ENCODE measurements around the gene LYPD1. TPM values are rescaled to one million over a fixed set of nuclear protein-coding genes. Genes with fewer than 3 reads are reported as not detected.

Gene LYPD1
- polyA plus RNA-seq, 1 of the 3 experiments (the other 2 are of a cell fraction), result 5.4 TPM

DNA sequence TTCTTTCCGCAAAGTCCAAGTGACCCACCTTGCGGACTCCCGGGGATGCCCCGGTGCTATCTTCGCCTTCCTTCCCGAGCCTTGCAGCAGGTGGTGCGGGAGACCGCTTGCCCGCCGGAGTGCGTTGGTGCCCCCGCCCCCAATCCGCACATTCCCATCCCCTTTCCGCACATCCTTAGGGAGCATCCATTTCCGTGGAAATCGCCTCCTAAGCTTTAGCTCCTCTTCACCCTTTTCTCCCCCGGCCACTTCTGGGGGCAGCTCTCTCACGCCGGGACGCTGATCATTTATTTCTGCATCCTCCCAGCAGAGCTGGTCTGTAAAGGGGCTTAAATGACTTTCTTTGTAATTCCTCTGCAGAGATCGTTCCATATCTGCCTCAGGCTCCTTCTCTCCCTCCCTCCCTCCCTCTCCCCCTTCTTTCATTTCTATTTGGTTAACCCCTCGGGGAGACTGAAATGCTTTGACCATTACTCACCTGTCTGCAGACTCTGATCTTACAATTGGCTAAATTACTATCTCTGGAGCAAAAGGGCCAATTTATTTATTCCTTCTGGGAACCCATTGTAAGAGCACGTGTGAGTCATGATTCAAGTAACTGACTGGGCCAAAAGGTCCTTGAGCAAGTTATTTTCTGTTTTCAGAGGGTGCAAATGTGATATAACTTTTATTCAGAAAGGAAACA is 1.3 kb upstream of the LYPD1 start:
- CTCF ChIA-PET, result interaction anchor here (1.3 to 1.6 kb wide), 2 partner anchors 40 to 499 kb away, joined by 3 to 7 read pairs; no protein-coding TSS in a partner anchor
- Histone ChIP-seq H3K4me2 (peak overlapping the region; percentile 95), H3K27ac (ENCODE audit: low read depth in 2 of 2, low read length in 1 of 2) (peak overlapping the region in 1 of 2 experiments; percentile 74; a peak in 2 of 4 replicates)
- TF ChIP-seq YY1 (IDR thresholded peaks at IDR 0.05; ENCODE audit: low read depth), result no peak
- TF ChIP-seq MXI1 (IDR thresholded peaks at IDR 0.05; ENCODE audit: low read depth, low read length), result no peak
- TF ChIP-seq SMC3 (IDR thresholded peaks at IDR 0.05; ENCODE audit: low read depth, low read length), result no peak
- TF ChIP-seq, protein P1, sequence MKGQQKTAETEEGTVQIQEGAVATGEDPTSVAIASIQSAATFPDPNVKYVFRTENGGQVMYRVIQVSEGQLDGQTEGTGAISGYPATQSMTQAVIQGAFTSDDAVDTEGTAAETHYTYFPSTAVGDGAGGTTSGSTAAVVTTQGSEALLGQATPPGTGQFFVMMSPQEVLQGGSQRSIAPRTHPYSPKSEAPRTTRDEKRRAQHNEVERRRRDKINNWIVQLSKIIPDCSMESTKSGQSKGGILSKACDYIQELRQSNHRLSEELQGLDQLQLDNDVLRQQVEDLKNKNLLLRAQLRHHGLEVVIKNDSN (IDR thresholded peaks at IDR 0.05; ENCODE audit: borderline replicate concordance, low read depth), result no peak
- peak; percentile 73 for TF ChIP-seq RXRA (IDR thresholded peaks at IDR 0.05; ENCODE audit: borderline replicate concordance, low read depth)
- no peak for TF ChIP-seq SIN3A (IDR thresholded peaks at IDR 0.05; ENCODE audit: borderline replicate concordance, low read depth, low read length)
- TF ChIP-seq, protein P2, sequence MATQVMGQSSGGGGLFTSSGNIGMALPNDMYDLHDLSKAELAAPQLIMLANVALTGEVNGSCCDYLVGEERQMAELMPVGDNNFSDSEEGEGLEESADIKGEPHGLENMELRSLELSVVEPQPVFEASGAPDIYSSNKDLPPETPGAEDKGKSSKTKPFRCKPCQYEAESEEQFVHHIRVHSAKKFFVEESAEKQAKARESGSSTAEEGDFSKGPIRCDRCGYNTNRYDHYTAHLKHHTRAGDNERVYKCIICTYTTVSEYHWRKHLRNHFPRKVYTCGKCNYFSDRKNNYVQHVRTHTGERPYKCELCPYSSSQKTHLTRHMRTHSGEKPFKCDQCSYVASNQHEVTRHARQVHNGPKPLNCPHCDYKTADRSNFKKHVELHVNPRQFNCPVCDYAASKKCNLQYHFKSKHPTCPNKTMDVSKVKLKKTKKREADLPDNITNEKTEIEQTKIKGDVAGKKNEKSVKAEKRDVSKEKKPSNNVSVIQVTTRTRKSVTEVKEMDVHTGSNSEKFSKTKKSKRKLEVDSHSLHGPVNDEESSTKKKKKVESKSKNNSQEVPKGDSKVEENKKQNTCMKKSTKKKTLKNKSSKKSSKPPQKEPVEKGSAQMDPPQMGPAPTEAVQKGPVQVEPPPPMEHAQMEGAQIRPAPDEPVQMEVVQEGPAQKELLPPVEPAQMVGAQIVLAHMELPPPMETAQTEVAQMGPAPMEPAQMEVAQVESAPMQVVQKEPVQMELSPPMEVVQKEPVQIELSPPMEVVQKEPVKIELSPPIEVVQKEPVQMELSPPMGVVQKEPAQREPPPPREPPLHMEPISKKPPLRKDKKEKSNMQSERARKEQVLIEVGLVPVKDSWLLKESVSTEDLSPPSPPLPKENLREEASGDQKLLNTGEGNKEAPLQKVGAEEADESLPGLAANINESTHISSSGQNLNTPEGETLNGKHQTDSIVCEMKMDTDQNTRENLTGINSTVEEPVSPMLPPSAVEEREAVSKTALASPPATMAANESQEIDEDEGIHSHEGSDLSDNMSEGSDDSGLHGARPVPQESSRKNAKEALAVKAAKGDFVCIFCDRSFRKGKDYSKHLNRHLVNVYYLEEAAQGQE (IDR thresholded peaks at IDR 0.05; ENCODE audit: low read depth, low read length), result no peak
- no peak for TF ChIP-seq EZH2phosphoT487 (IDR thresholded peaks at IDR 0.05; ENCODE audit: borderline replicate concordance, low read depth)
- TF ChIP-seq TAF1 (IDR thresholded peaks at IDR 0.05; ENCODE audit: borderline replicate concordance, low read depth, low read length), result no peak
- TF ChIP-seq ELF1 (IDR thresholded peaks at IDR 0.05), result no peak
- TF ChIP-seq, protein P3, sequence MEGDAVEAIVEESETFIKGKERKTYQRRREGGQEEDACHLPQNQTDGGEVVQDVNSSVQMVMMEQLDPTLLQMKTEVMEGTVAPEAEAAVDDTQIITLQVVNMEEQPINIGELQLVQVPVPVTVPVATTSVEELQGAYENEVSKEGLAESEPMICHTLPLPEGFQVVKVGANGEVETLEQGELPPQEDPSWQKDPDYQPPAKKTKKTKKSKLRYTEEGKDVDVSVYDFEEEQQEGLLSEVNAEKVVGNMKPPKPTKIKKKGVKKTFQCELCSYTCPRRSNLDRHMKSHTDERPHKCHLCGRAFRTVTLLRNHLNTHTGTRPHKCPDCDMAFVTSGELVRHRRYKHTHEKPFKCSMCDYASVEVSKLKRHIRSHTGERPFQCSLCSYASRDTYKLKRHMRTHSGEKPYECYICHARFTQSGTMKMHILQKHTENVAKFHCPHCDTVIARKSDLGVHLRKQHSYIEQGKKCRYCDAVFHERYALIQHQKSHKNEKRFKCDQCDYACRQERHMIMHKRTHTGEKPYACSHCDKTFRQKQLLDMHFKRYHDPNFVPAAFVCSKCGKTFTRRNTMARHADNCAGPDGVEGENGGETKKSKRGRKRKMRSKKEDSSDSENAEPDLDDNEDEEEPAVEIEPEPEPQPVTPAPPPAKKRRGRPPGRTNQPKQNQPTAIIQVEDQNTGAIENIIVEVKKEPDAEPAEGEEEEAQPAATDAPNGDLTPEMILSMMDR (IDR thresholded peaks at IDR 0.05), result no peak
- no peak for TF ChIP-seq CHD2 (IDR thresholded peaks at IDR 0.05; ENCODE audit: low read length, partially characterized antibody)
- TF ChIP-seq, protein P4, sequence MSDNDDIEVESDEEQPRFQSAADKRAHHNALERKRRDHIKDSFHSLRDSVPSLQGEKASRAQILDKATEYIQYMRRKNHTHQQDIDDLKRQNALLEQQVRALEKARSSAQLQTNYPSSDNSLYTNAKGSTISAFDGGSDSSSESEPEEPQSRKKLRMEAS (IDR thresholded peaks at IDR 0.05; ENCODE audit: low read depth), result peak; percentile 18; the same call in 1 of the 2 replicates
- TF ChIP-seq FOXM1 (IDR thresholded peaks at IDR 0.05; ENCODE audit: low read depth), result 0 out of 2 replicates have a peak, but pooled peaks have one; percentile 12
- no peak for TF ChIP-seq FOXJ3 (CRISPR knock-in tag; IDR thresholded peaks at IDR 0.05)
- TF ChIP-seq NFIC (IDR thresholded peaks at IDR 0.05; ENCODE audit: borderline replicate concordance), result peak; percentile 53; the same call in 1 of the 2 replicates
- TF ChIP-seq, protein P5, sequence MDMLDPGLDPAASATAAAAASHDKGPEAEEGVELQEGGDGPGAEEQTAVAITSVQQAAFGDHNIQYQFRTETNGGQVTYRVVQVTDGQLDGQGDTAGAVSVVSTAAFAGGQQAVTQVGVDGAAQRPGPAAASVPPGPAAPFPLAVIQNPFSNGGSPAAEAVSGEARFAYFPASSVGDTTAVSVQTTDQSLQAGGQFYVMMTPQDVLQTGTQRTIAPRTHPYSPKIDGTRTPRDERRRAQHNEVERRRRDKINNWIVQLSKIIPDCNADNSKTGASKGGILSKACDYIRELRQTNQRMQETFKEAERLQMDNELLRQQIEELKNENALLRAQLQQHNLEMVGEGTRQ (IDR thresholded peaks at IDR 0.05; ENCODE audit: borderline replicate concordance, low read depth, low read length), result no peak
- TF ChIP-seq, protein P6, sequence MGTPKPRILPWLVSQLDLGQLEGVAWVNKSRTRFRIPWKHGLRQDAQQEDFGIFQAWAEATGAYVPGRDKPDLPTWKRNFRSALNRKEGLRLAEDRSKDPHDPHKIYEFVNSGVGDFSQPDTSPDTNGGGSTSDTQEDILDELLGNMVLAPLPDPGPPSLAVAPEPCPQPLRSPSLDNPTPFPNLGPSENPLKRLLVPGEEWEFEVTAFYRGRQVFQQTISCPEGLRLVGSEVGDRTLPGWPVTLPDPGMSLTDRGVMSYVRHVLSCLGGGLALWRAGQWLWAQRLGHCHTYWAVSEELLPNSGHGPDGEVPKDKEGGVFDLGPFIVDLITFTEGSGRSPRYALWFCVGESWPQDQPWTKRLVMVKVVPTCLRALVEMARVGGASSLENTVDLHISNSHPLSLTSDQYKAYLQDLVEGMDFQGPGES (IDR thresholded peaks at IDR 0.05; ENCODE audit: low read depth, low read length), result no peak
- TF ChIP-seq EP300 (IDR thresholded peaks at IDR 0.05; ENCODE audit: borderline replicate concordance in 1 of 2, low read depth in 1 of 2, low read length in 1 of 2), result peak in 1 of 2 experiments; percentile 71; a peak in 2 of 4 replicates
- TF ChIP-seq FOSL2 (IDR thresholded peaks at IDR 0.05; ENCODE audit: borderline replicate concordance, low read depth), result peak; percentile 76; the same call in 1 of the 2 replicates
- no peak for TF ChIP-seq RFX5 (IDR thresholded peaks at IDR 0.05; ENCODE audit: low read length)
- no peak for TF ChIP-seq POLR2AphosphoS5 (IDR thresholded peaks at IDR 0.05; ENCODE audit: low read depth, low read length)
- TF ChIP-seq GABPA (IDR thresholded peaks at IDR 0.05; ENCODE audit: low read depth), result no peak
- no peak for TF ChIP-seq RAD21 (IDR thresholded peaks at IDR 0.05; ENCODE audit: low read length)

More for the DNA sequence above, 1.3 kb upstream of the LYPD1 start:
- H2AFZ ChIP-seq (ENCODE audit: low read depth), result peak overlapping the region; percentile 75; the same call in 1 of the 2 replicates
- no peaks in the 10 kb centered on the region for H4K20me1 ChIP-seq (ENCODE audit: insufficient read depth)
- peaks cover 12% of the 10 kb centered on the region for H3F3A ChIP-seq (replicated peaks; ENCODE audit: insufficient read depth)
- no peaks in the 10 kb centered on the region for H3K9me2 ChIP-seq
- DNase-seq, result peak; percentile 27
- H3K4me3 ChIP-seq (ENCODE audit: low read depth in 2 of 2, low read length in 1 of 2), result peak overlapping the region; percentile 49 to 76
- 6% methylated on average over 18 of the region's 23 CpGs for WGBS (ENCODE audit: low lambda C conversion rate)
- peak overlapping the region; percentile 55; the same call in 1 of the 2 replicates for H3K9ac ChIP-seq
- peaks cover 0 to 3% of the 10 kb centered on the region in 2 experiments for H3K36me3 ChIP-seq (replicated peaks in 1 of 2; ENCODE audit: control insufficient read depth in 1 of 2, insufficient read depth in 2 of 2, low read length in 1 of 2)
- H3K79me2 ChIP-seq (ENCODE audit: insufficient read depth), result no peaks in the 10 kb centered on the region
- no peaks in the 10 kb centered on the region for H3K9me3 ChIP-seq
- H3K4me1 ChIP-seq (ENCODE audit: control insufficient read depth in 1 of 2, insufficient read depth in 2 of 2, low read depth in 1 of 2, low read length in 1 of 2), result peaks cover 8 to 29% of the 10 kb centered on the region in 2 experiments; a peak in 2 of 4 replicates
- POLR2A ChIA-PET, result no interaction called here
- H3K27me3 ChIP-seq (ENCODE audit: insufficient read depth), result no peaks in the 10 kb centered on the region
